Loucy (cell line): ENCODE measurements around the gene PDE5A.

Experiments used
- H2AFZ ChIP-seq: fragments of 200-600 bp; sonication (generic); 2 replicates; pipeline ENCODE4 v1.6.0; 2016; ENCODE audit warnings: antibody characterized with exemption, mild to moderate bottlenecking, low read length, moderate library complexity
- H3F3A ChIP-seq: fragments of 200-600 bp; 2 replicates; pipeline ENCODE4 v1.6.0; 2016; ENCODE audit warnings: antibody characterized with exemption, low read depth, mild to moderate bottlenecking
- H3K27me3 ChIP-seq: fragments of 200-600 bp; sonication (generic); 2 replicates; pipeline ENCODE4 v1.6.1; 2014; ENCODE audit warnings: low read length, mild to moderate bottlenecking; ENCODE audit not compliant: insufficient read depth, poor library complexity, severe bottlenecking
- H3K36me3 ChIP-seq: fragments of 200-600 bp; sonication (generic); 2 replicates; pipeline ENCODE4 v1.6.1; 2016; ENCODE audit warnings: low read length; ENCODE audit not compliant: insufficient read depth
- H3K4me1 ChIP-seq: fragments of 200-600 bp; sonication (generic); 2 replicates; pipeline ENCODE4 v1.5.1; 2014; ENCODE audit warnings: low read length, mild to moderate bottlenecking; ENCODE audit not compliant: insufficient read depth, poor library complexity, severe bottlenecking
- H3K4me2 ChIP-seq: fragments of 200-600 bp; sonication (generic); 2 replicates; pipeline ENCODE4 v1.6.0; 2014; ENCODE audit warnings: antibody characterized with exemption, low read length, low read depth, mild to moderate bottlenecking; ENCODE audit not compliant: poor library complexity, severe bottlenecking
- H3K4me3 ChIP-seq: fragments of 200-600 bp; sonication (generic); 2 replicates; pipeline ENCODE4 v1.5.1; 2014; ENCODE audit warnings: low read length, mild to moderate bottlenecking, mixed read lengths; ENCODE audit not compliant: poor library complexity, severe bottlenecking
- H3K79me2 ChIP-seq: fragments of 200-600 bp; sonication (generic); 2 replicates; pipeline ENCODE4 v1.6.1; 2014; ENCODE audit warnings: low read length; ENCODE audit not compliant: insufficient read depth
- H3K9ac ChIP-seq: fragments of 200-600 bp; sonication (generic); 2 replicates; pipeline ENCODE4 v1.6.0; 2014; ENCODE audit warnings: mild to moderate bottlenecking, low read depth, low read length, moderate library complexity; ENCODE audit not compliant: poor library complexity, severe bottlenecking
- H3K9me2 ChIP-seq: fragments of 200-600 bp; sonication (generic); replicated peaks from 2 replicates; pipeline ENCODE4 v1.6.1; 2016; ENCODE audit warnings: low read depth, low read length, mixed read lengths
- H3K9me3 ChIP-seq: fragments of 200-600 bp; sonication (generic); 2 replicates; pipeline ENCODE4 v1.6.1; 2014; ENCODE audit warnings: mild to moderate bottlenecking, antibody characterized with exemption, low read length, low read depth; ENCODE audit not compliant: insufficient read depth
- H4K20me1 ChIP-seq: fragments of 200-600 bp; sonication (generic); 2 replicates; pipeline ENCODE4 v1.6.0; 2014; ENCODE audit warnings: antibody characterized with exemption, low read length, mild to moderate bottlenecking; ENCODE audit not compliant: insufficient read depth, poor library complexity, severe bottlenecking
- CTCF ChIP-seq: fragments of 200-600 bp; sonication (generic); conservative IDR thresholded peaks from 2 replicates; pipeline ENCODE4 v1.5.1; 2014; ENCODE audit warnings: mild to moderate bottlenecking, antibody characterized with exemption, low read length
- EZH2phosphoT487 ChIP-seq: fragments of 200-600 bp; IDR thresholded peaks from 2 replicates; pipeline ENCODE4 v1.6.1; 2018; ENCODE audit warnings: antibody characterized with exemption, mild to moderate bottlenecking, moderate library complexity, borderline replicate concordance

Gene PDE5A

DNA sequence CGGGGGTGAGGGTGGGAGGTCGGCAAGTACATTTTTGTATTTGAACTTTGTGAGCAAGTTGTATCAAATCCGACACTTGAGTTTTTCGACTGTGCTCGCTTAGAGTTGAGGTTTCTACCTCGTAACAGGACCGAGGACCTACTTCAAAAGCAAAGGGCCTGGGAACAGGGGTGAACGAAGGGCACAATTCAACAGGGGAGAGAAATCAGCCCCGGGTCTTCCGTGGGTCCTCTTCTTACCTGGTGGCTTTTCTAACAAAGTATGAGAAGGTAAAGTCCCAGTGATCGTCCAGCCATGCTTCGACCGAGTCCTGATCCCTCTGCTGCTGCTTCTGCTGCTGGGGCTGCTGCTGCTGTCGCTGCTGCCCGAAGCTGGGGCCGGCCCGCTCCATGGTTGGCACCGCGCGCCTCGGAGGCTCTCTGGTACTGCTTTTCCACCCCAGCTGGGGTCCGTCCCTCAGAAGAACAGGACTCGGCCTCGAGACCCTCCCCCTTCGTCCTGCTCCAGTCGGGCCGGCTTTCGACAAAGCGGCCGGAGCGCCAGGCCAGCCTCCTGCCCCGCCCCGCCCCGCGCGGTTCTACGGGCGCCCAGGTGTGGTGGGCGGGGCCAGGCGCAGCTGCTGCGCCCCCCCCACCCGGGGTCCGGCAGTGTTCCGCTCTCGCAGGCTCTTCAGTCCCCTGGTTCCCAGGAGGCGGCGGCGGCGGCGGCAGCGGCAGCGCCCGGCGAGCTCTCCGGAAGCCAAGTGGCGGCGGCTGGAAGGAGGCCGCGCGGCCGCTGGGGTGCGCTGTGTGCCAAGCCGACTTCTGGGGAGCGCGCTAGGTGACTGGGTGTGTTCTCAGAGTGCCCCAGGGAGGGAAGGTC, at the start of gene PDE5A:
Gene PDE5A, minus strand, starts transcription at position 524 of the 861 bp plus-strand sequence. Its CDS starts 133 bp downstream, at position 391.
- Histone ChIP-seq H3K4me1 (no peaks in the 10 kb centered on the region), H4K20me1 (no peaks in the 10 kb centered on the region), H3K9me2 (no peaks in the 10 kb centered on the region), H3F3A (no peaks in the 10 kb centered on the region), H3K79me2 (no peaks in the 10 kb centered on the region), H3K4me3 (no peak within 1 kb of the TSS), H3K27me3 (no peaks in the 10 kb centered on the region), H3K9me3 (no peaks in the 10 kb centered on the region), H2AFZ (no peak within 1 kb of the TSS), H3K9ac (no peak within 1 kb of the TSS), H3K36me3 (no peaks in the 10 kb centered on the region), H3K4me2 (no peak within 1 kb of the TSS)
- no peak for TF ChIP-seq CTCF
- TF ChIP-seq EZH2phosphoT487 = no peak

DNA sequence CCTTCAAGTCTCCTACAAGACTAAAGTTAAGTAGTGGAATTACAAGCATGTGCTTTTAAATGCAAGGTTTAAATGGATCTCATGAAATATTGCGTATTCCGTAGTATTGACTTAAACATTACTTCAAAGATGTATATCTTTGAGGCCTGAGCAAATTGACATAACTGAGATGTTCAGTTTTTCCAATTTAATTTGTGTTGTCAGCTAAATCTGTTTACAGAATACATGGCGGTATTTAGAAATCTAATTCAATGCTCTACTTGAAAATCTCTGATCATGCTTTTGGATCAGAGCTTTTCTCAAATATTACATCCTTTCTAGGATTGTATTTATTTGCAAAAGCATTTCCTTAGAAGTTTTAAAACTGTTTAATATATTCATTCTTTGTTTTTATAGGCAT, 47.5 kb upstream of the PDE5A start:
- no peaks in the 10 kb centered on the region for H4K20me1 ChIP-seq
- no peak for TF ChIP-seq EZH2phosphoT487
- H3K9me2 ChIP-seq = no peaks in the 10 kb centered on the region
- no peaks in the 10 kb centered on the region for H3K27me3 ChIP-seq
- no peaks in the 10 kb centered on the region for H3K79me2 ChIP-seq
- H3K9ac ChIP-seq = no peak overlapping the region
- H3K36me3 ChIP-seq = no peaks in the 10 kb centered on the region
- H2AFZ ChIP-seq = no peak overlapping the region
- no peaks in the 10 kb centered on the region for H3K9me3 ChIP-seq
- no peaks in the 10 kb centered on the region for H3F3A ChIP-seq
- H3K4me3 ChIP-seq = no peak overlapping the region
- no peaks in the 10 kb centered on the region for H3K4me1 ChIP-seq
- no peak overlapping the region for H3K4me2 ChIP-seq

DNA sequence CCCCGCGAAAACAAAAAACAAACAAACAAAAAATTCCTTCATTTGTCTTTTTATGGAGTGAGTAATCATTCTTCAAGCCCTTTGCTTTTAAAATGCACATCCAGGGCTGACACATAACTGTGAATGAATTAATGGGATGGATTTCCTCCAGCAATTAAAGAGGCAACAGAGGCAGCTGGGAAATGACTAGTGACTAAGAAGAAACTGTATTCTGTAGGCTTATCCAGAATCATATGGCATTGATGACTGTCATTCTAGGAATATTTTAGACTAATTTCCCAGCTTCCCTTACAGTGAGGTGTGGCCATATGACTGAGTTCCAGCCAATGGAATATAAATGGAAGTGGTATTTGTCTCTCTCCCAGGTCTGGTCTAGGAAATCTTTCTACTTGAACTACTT, 46.8 kb upstream of the PDE5A start:
- Histone ChIP-seq H3F3A (no peaks in the 10 kb centered on the region), H4K20me1 (no peaks in the 10 kb centered on the region), H3K36me3 (no peaks in the 10 kb centered on the region), H2AFZ (no peak overlapping the region), H3K9me3 (no peaks in the 10 kb centered on the region), H3K79me2 (no peaks in the 10 kb centered on the region), H3K27me3 (no peaks in the 10 kb centered on the region), H3K9me2 (no peaks in the 10 kb centered on the region), H3K4me1 (no peaks in the 10 kb centered on the region), H3K4me3 (no peak overlapping the region), H3K9ac (no peak overlapping the region), H3K4me2 (no peak overlapping the region)
- TF ChIP-seq CTCF (no peak), EZH2phosphoT487 (no peak)
